ENCODE data around the gene SCFD2.
A peak's percentile ranks its signal among the peaks of the same experiment; 100 is the strongest.

SCFD2 gene

GRCh38 chr4:53371843-53372521 lies 6.1 kb upstream of the SCFD2 start:
- no peak overlapping the region for H3K4me3 ChIP-seq (ENCODE audit: low read length)
- DNase-seq (ENCODE audit: low read depth), result no peak
- no peak for TF ChIP-seq CTCF (conservative IDR thresholded peaks at IDR 0.05; ENCODE audit: low read length)

- DNase-seq (ENCODE audit: low read depth), result no peak
- H3K4me3 ChIP-seq (ENCODE audit: low read length), result no peak overlapping the region
- no peak for TF ChIP-seq CTCF (conservative IDR thresholded peaks at IDR 0.05; ENCODE audit: low read length)
Observed at GRCh38 chr4:53371049-53371448, 5.2 kb upstream of the SCFD2 start.

GRCh38 chr4:53367721-53368120 lies 1.9 kb upstream of the SCFD2 start:
- no peak for TF ChIP-seq CTCF (conservative IDR thresholded peaks at IDR 0.05; ENCODE audit: low read length)
- no peak overlapping the region for H3K4me3 ChIP-seq (ENCODE audit: low read length)
- no peak for DNase-seq (ENCODE audit: low read depth)

- no peak for DNase-seq (ENCODE audit: low read depth)
- peak overlapping the region; percentile 95 for H3K4me3 ChIP-seq (ENCODE audit: low read length)
Observed at GRCh38 chr4:53366301-53366716, 448 bp upstream of the SCFD2 start.

GRCh38 chr4:53365121-53365485 lies 758 bp downstream of the SCFD2 start:
- peak overlapping the region; percentile 95 for H3K4me3 ChIP-seq (ENCODE audit: low read length)
- no peak for DNase-seq (ENCODE audit: low read depth)
- TF ChIP-seq CTCF (conservative IDR thresholded peaks at IDR 0.05; ENCODE audit: low read length), result no peak

More at GRCh38 chr4:53366301-53366716, 448 bp upstream of the SCFD2 start:
- no peak for TF ChIP-seq CTCF (conservative IDR thresholded peaks at IDR 0.05; ENCODE audit: low read length)

- TF ChIP-seq CTCF (conservative IDR thresholded peaks at IDR 0.05; ENCODE audit: low read length), result no peak
- H3K4me3 ChIP-seq (ENCODE audit: low read length), result peak overlapping the region; percentile 95
- no peak for DNase-seq (ENCODE audit: low read depth)
Observed at GRCh38 chr4:53364624-53365023, 1.2 kb downstream of the SCFD2 start.

GRCh38 chr4:53362093-53362492 lies 3.8 kb downstream of the SCFD2 start:
- no peak for TF ChIP-seq CTCF (conservative IDR thresholded peaks at IDR 0.05; ENCODE audit: low read length)
- H3K4me3 ChIP-seq (ENCODE audit: low read length), result peak overlapping the region; percentile 95; the same call in 1 of the 2 replicates
- DNase-seq (ENCODE audit: low read depth), result no peak

Measured in AG10803 (cell line).